ENCODE measurements around the gene ZNF585A.

DNA sequence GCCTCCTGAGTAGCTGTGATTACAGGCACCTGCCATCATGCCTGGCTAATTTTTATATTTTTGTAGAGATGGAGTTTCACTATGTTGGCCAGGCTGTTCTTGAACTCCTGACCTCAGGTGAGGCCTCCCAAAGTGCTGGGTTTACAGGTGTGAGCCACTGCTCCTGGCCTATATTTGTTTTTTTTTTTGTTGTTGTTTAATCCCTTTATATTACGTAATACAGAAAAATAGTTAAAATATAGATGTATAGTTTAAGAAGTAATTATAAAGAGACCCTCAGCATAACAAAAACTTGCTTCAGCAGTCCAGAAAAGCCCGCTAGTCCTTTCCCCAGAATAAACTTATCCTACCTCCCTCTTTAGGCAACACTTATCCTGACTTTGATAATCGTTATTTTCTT lies 47.9 kb upstream of the ZNF585A start:
- TF ChIP-seq CTCF (IDR thresholded peaks at IDR 0.05) (no peak), POLR2A (IDR thresholded peaks at IDR 0.05) (no peak)

Measured in lower leg skin (tissue), 3 donors.